DMS114 treated with DMSO at 0.1 percent for 48 hours (cell line): Measurements from ENCODE around the gene RPGRIP1L.
A peak's percentile ranks its signal among the peaks of the same experiment; 100 is the strongest.

Experiments
- DNase-seq: peaks from one replicate; lab custom pipeline; 2025; ENCODE audit not compliant: unreplicated experiment; lab: John Stamatoyannopoulos, UW

The RPGRIP1L gene

DNA sequence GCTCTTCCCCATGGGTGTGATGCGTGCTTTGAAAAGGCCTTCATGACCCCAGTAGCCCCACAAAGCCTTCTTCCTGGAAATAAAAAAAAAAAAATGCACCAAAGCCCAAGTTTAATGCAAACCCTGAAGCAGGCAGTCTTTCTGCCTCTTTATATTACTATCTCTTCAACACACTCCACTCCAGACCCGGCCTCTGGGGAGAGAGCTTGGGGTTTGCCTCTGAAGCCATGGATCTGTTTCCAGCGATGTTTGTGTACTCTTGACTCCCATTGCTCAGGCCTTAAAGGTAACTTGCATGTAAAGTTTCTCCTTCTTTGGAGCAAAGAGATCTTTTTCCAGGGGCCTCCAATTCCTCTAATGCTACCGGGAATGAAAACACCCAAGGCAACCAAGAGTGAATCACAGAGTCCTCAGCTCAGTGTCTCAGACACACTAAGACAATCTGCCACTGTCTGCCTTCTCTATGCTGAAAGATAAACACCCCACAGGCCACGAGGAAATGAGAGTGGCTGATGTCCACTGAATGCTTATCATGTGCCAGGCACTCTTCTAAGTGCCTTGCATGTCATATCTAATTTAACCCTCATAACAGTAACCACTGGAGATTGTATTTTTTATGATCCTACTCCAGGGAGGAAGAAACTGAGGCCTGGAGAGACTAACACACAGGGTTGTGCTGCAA is 144.2 kb downstream of the RPGRIP1L start:
- DNase-seq: no peak

GRCh38 chr16:53558710-53559109 is 144.9 kb downstream of the RPGRIP1L start:
- no peak for DNase-seq

DNA sequence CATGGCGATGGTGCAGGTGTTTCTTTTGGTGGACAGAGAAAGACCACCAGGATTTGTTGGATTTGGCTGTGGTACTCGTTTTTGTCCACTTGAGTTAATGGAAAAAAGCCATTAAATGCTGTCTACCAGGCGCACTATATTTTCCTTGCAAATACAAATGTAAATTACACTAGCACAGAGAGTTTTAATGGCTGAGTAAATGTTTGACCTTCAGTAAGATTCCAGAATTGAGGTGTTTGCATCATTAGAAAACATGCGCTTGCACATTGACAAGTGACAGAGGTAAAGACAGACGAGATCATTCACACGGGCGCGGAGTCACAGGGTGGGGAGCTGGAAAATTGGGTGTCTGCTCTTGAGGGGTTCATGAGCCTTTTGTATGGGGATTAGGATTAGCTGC is 147.1 kb downstream of the RPGRIP1L start:
- no peak for DNase-seq

- peak; percentile 78 for DNase-seq
Measured at GRCh38 chr16:53549970-53550690, 153.5 kb downstream of the RPGRIP1L start.
